Heart left ventricle (tissue), 16 donors: ENCODE results near the gene CPE. TPM values are rescaled to one million over a fixed set of nuclear protein-coding genes. Genes with fewer than 3 reads are reported as not detected.
"Not testable (repeated sequence)": the region's sequence is repeated elsewhere in the genome, so short reads cannot be mapped to it uniquely, and the experiment has no call there.

Experiments
- ATAC-seq, 4 donors: fragments of 200-7000 bp; cut with Tn5 transposase; one replicate each; pipeline ENCODE4 v1.9.1; 2020 to 2022; ENCODE audit warnings: moderate library complexity in 4 of 4, mild to moderate bottlenecking in 3 of 4, moderate number of reproducible peaks in 1 of 4
- DNase-seq, 5 donors: peaks; one replicate each; pipeline ENCODE4 v3.0.0-alpha.2; 2020
- H3K27ac ChIP-seq, 12 donors: fragments of 200-600 bp; sonication (generic) in 4 of 12; one replicate each; pipeline versions ENCODE4 v1.5.0 to v1.8.0; 2016 to 2022; ENCODE audit warnings: mild to moderate bottlenecking in 2 of 12
- H3K27me3 ChIP-seq, 9 donors: fragments of 200-600 bp; sonication (generic) in 2 of 9; one replicate each; pipeline versions ENCODE4 v1.5.1 to v1.8.0; 2016 to 2022; ENCODE audit warnings: mild to moderate bottlenecking in 3 of 9
- H3K36me3 ChIP-seq, 9 donors: fragments of 200-600 bp; sonication (generic) in 2 of 9; one replicate each; pipeline versions ENCODE4 v1.5.0 to v1.8.0; 2018 to 2022; ENCODE audit warnings: mild to moderate bottlenecking in 2 of 9
- H3K4me1 ChIP-seq, 12 donors: fragments of 200-600 bp; sonication (generic) in 4 of 12; one replicate each; pipeline versions ENCODE4 v1.5.0 to v1.8.0; 2016 to 2022; ENCODE audit warnings: mild to moderate bottlenecking in 3 of 12
- H3K4me3 ChIP-seq, 12 donors: fragments of 200-600 bp; sonication (generic) in 4 of 12; one replicate each; pipeline versions ENCODE4 v1.5.0 to v1.8.0; 2017 to 2022; ENCODE audit warnings: mild to moderate bottlenecking in 9 of 12, moderate library complexity in 4 of 12
- H3K9me3 ChIP-seq, 12 donors: fragments of 200-600 bp; sonication (generic) in 4 of 12; one replicate each; pipeline versions ENCODE4 v1.5.0 to v1.8.0; 2016 to 2022; ENCODE audit warnings: mild to moderate bottlenecking in 1 of 12
- POLR2A ChIP-seq, 2 donors: fragments of 450-650 bp; IDR thresholded peaks; one replicate each; pipeline ENCODE4 v1.6.1; 2017; ENCODE audit warnings: antibody characterized with exemption in 2 of 2, mild to moderate bottlenecking in 2 of 2, moderate library complexity in 2 of 2
- WGBS, 4 donors: extraction: QIAGEN DNeasy Blood & Tissue Kit in 2 of 4; methylation state at CpG; one replicate each; pipeline versions ENCODE4 v1.1.5 to v1.1.7; 2013 to 2018; 5-methylcytosine and 5-hydroxymethylcytosine counted together
- intact Hi-C, 10 donors: fragments of 100-400 bp; cut with DNase I; formaldehyde crosslinking; loops; one replicate each; pipeline versions ENCODE4 v1.11.1 to v1.14.2; 2022
- polyA plus RNA-seq, 2 donors: library from polyadenylated mRNA; stranded (reverse); fragments of 200-250 nt; gene quantifications; one replicate each; pipeline ENCODE4 v1.2.3, GENCODE V29; 2013
- total RNA-seq, 9 donors: library from RNA; depleted of rRNA in 2 of 9; stranded (reverse); fragments of >200 nt in 2 of 9; fragmentation: NEBNext Ultra II Directional in 3 of 9; extraction: Animal tissue kit (Norgen Biotek cat#: 25700) in 3 of 9; gene quantifications; one replicate each; pipeline versions ENCODE4 v1.1.0 to v1.2.4, GENCODE V29; 2016 to 2023
- TF ChIP-seq, protein P1 (sequence below), 12 donors: fragments of 200-600 bp; sonication (generic) in 4 of 12; IDR thresholded peaks; one replicate each; pipeline versions ENCODE4 v1.5.0 to v1.8.0; 2018 to 2022; ENCODE audit warnings: antibody characterized with exemption in 12 of 12, mild to moderate bottlenecking in 5 of 12
- donor health status: ischemic (EF 13 %, LVEDD 7.1; RV severe dilation, severe dysfunction).
- donor health status: healthy with polysubstance abuse.
- donor health status: DM: no; HTN: yes; CAD: no.
- donor health status: DM: no; HTN: no; CAD: no.
- donor health status: ischemic (EF 25% LVEDD 6.9; RV normal size, moderate dysfunction).
- donor health status: ischemic (EF 25% LVEDD 5.7; RV mildly dilated, moderate dysfunction).
- donor health status: healthy.
- donor health status: DM: yes; HTN: yes; CAD: no.
- donor health status: ischemic (EF 35%, LVEDD 5.7; RV mildly dilated, moderate dysfunction).
- donor health status: nonischemic (EF 11% LVEDD 7.7; RV severe dilation, severe dysfunction).
- donor health status: DM: yes; HTN: yes; CAD: no.
- donor health status: PGD.
- donor health status: ischemic (EF 29% LVEDD 5.4; RV normal size, mild dysfunction).
- donor health status: nonischemic (EF 23%, LVEDD 6.1; RV moderate dilation, normal function).

Gene CPE
- total and polyA plus RNA-seq, 11 donors, result 13.3 to 115 (median 28.4) TPM

GRCh38 chr4:165478260-165478659 lies 99.5 kb downstream of the CPE start:
- Histone ChIP-seq H3K36me3 (no peaks in the 10 kb centered on the region), H3K4me1 (no peaks in the 10 kb centered on the region), H3K9me3 (peaks cover 0 to 9% (median 0%) of the 10 kb centered on the region in 12 donors), H3K27me3 (no peaks in the 10 kb centered on the region), H3K27ac (no peak overlapping the region), H3K4me3 (no peak overlapping the region)
- TF ChIP-seq, protein P1, sequence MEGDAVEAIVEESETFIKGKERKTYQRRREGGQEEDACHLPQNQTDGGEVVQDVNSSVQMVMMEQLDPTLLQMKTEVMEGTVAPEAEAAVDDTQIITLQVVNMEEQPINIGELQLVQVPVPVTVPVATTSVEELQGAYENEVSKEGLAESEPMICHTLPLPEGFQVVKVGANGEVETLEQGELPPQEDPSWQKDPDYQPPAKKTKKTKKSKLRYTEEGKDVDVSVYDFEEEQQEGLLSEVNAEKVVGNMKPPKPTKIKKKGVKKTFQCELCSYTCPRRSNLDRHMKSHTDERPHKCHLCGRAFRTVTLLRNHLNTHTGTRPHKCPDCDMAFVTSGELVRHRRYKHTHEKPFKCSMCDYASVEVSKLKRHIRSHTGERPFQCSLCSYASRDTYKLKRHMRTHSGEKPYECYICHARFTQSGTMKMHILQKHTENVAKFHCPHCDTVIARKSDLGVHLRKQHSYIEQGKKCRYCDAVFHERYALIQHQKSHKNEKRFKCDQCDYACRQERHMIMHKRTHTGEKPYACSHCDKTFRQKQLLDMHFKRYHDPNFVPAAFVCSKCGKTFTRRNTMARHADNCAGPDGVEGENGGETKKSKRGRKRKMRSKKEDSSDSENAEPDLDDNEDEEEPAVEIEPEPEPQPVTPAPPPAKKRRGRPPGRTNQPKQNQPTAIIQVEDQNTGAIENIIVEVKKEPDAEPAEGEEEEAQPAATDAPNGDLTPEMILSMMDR (IDR thresholded peaks at IDR 0.05), result no peak
- TF ChIP-seq POLR2A (IDR thresholded peaks at IDR 0.05), result no peak
- WGBS, 4 donors, result 91 to 96% (median 95%) methylated on average over 1 of the region's 1 CpG
- intact Hi-C loops, result no loop called here
- DNase-seq, result no peak
- no peak for ATAC-seq

DNA sequence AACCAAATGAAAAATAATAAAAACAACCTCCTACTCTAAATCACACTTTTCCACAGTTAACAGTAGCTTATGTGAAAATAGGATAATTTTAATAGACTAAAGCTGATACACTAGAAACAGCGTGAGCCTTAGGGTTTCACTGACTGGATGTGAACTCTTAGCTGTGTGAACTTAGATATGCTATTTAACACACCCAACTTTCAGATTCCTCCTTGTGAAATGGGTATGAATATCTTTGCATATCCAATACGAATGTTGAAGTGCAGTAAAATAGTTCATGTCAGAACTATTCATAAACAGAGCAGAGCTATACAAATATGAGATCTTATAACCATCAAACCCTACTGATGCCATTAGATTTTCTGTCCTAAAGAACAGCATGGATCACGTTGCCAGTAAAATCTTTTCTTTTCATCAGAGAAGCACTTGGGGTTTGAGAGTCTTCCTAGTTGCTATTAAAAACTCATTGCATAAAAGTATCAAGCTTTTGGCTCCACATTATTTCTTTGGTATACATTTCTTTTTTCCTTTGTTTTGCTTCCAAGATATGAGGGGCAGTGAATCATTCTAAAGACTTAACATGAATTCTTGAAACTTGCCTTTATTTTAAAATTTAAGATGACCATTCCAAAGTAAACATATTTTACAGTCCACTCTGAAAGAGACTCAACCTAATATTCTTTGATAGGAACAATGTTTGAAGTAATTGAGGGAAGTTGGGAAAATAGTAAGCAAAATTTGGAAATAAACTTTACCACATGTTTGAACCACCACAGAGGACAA lies 102.4 kb downstream of the CPE start:
- Histone ChIP-seq H3K4me3 (no peak overlapping the region), H3K27me3 (no peaks in the 10 kb centered on the region), H3K36me3 (peaks cover 0 to 3% (median 0%) of the 10 kb centered on the region in 9 donors), H3K27ac (no peak overlapping the region), H3K9me3 (no peaks in the 10 kb centered on the region), H3K4me1 (no peaks in the 10 kb centered on the region)
- intact Hi-C loops, result no loop called here
- DNase-seq, result no peak
- ATAC-seq, result no peak
- 77 to 84% (median 82%) methylated on average over 3 of the region's 3 CpGs for WGBS, 4 donors
- no peak for TF ChIP-seq POLR2A (IDR thresholded peaks at IDR 0.05)
- TF ChIP-seq, protein P1 (IDR thresholded peaks at IDR 0.05), result no peak

- intact Hi-C loops, result loop anchor here in 5 of 10 donors (5.0 to 10.0 kb wide), 3 partner anchors 48 to 1105 kb away; no protein-coding TSS in a partner anchor
- H3K36me3 ChIP-seq, result peaks cover 0 to 19% (median 0%) of the 10 kb centered on the region in 9 donors
- peaks cover 0 to 3% (median 0%) of the 10 kb centered on the region in 9 donors for H3K27me3 ChIP-seq
- H3K4me3 ChIP-seq, result no peak overlapping the region
- peaks cover 0 to 4% (median 0%) of the 10 kb centered on the region in 12 donors for H3K4me1 ChIP-seq
- DNase-seq (no peak), ATAC-seq (no peak)
- no peaks in the 10 kb centered on the region for H3K9me3 ChIP-seq
- TF ChIP-seq, protein P1 (IDR thresholded peaks at IDR 0.05), result no peak
- TF ChIP-seq POLR2A (IDR thresholded peaks at IDR 0.05), result no peak
- 71 to 83% (median 76%) methylated on average over 1 of the region's 1 CpG for WGBS, 4 donors
- H3K27ac ChIP-seq, result no peak overlapping the region
These were observed 111.0 kb downstream of the CPE start for GRCh38 chr4:165489786-165490185.

- WGBS, 4 donors, result 76 to 81% (median 78%) methylated on average over 6 of the region's 6 CpGs
- not testable (repeated sequence) for H3K4me1 ChIP-seq, H3K9me3 ChIP-seq, ATAC-seq, DNase-seq, H3K4me3 ChIP-seq, H3K27ac ChIP-seq, H3K27me3 ChIP-seq
- intact Hi-C loops, result loop anchor here in 8 of 10 donors (2.0 to 10.0 kb wide), 7 partner anchors 44 to 1102 kb away; no protein-coding TSS in a partner anchor
- peaks cover 0 to 19% (median 0%) of the 10 kb centered on the region in 9 donors for H3K36me3 ChIP-seq
These were observed 113.8 kb downstream of the CPE start for GRCh38 chr4:165492583-165492982.
